Fibroblast of skin of abdomen (primary cell): ENCODE data around the gene LYPD5.
A peak's percentile ranks its signal among the peaks of the same experiment; 100 is the strongest.
"Not testable (repeated sequence)": the region's sequence is repeated elsewhere in the genome, so short reads cannot be mapped to it uniquely, and the experiment has no call there.

ENCODE experiments used
- DNase-seq: peaks from one replicate; pipeline ENCODE4 v3.0.0-alpha.2; 2013

LYPD5 gene

GRCh38 chr19:43806401-43806800 is 4.2 kb upstream of the LYPD5 start:
- DNase-seq = not testable (repeated sequence)

DNA sequence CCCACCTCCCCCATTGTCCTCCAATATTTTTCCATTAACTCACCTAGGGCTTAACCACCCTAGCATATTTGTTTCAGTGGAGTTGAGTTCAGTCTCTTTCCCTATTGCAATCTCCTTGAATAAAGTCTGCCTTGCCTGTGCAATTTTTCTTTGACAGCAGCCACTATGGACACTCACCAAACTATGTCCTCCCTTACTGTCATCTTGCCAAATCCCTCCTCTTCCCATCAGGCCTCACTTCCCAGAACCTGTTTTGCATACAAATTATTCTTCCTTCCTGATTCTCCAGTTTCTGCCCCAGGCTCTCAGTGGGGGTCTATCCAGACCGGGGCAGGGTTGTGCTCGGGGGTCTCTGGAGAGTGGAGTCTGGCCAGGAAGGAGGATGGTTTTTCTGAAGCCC is 2.2 kb upstream of the LYPD5 start:
- DNase-seq = no peak

DNA sequence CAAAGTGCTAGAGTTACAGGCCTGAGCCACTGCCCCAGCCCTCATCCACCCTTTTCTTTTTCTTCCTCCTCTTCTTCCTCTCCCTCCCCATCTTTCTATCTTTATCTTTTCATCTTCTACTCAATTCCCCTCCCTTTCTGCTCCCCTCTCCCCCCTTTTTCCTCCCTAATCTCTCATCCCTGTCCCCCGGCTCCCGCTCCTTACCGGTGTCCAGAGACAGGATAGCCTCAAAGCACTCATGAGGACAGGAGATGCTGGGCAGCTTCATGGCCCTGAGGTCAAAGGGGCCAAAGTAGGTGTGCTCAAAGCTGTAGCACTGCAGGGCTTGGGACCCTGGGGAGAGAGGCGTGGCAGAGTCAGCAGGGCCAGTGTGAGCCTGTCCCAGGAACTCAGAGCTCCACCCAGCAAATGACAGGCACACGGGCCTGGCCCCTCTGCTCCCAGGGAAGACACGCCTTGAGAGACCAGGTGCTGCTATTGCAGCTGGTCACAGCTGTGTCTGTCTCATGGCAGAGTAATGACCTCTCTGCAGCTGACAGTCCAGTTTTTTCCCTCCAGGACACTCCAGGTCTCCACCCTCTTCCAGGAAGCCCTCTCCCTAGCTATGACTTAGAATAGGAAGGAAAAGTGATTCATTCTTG is 2.6 kb downstream of the LYPD5 start:
- no peak for DNase-seq

GRCh38 chr19:43798546-43799409 is 3.5 kb downstream of the LYPD5 start:
- no peak for DNase-seq

GRCh38 chr19:43798026-43798545 is 4.2 kb downstream of the LYPD5 start:
- DNase-seq = no peak

- DNase-seq = no peak
Measured at GRCh38 chr19:43797556-43797955, 4.7 kb downstream of the LYPD5 start.

- no peak for DNase-seq
Measured at GRCh38 chr19:43797118-43797517, 5.1 kb downstream of the LYPD5 start.

DNA sequence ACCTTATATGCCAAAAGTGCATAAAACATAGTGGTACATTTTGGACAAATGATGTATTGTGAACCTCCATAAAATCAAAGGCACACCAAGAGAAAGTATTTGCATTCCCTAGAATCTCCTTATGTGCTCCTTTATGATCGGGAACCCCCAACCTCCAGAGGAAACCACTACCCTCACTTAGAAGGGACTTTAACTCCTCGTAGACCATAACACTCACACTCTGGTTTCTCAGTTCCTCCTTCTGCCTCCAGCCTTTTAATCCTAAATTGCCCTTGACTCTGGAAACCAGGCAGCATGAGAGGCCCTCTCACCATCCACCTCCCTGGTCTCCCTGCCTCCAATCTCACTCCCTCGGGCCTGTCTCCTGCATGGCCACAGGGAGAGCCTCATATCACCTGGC is 11.7 kb downstream of the LYPD5 start:
- no peak for DNase-seq

GRCh38 chr19:43789029-43789428 is 13.2 kb downstream of the LYPD5 start:
- DNase-seq = no peak

DNA sequence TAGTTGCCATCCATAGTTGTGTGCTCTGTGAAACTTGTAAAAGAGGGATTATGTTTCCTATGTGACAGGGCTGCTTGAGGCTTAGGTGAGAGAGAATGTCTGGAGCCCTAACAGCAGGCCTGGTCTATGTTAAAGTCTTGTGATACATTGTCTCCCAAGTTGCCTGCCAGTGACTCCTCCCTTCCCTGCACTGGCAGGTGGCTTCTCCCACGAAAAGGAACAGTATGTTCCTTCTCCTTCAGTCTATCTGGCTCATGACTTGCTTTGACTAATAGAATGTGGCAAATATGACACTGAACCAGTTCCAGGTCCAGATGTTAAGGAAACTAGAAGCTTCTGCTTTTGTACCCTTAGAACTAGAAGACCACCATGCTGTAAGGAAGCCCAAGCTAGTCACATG is 15.6 kb downstream of the LYPD5 start:
- DNase-seq = no peak

DNA sequence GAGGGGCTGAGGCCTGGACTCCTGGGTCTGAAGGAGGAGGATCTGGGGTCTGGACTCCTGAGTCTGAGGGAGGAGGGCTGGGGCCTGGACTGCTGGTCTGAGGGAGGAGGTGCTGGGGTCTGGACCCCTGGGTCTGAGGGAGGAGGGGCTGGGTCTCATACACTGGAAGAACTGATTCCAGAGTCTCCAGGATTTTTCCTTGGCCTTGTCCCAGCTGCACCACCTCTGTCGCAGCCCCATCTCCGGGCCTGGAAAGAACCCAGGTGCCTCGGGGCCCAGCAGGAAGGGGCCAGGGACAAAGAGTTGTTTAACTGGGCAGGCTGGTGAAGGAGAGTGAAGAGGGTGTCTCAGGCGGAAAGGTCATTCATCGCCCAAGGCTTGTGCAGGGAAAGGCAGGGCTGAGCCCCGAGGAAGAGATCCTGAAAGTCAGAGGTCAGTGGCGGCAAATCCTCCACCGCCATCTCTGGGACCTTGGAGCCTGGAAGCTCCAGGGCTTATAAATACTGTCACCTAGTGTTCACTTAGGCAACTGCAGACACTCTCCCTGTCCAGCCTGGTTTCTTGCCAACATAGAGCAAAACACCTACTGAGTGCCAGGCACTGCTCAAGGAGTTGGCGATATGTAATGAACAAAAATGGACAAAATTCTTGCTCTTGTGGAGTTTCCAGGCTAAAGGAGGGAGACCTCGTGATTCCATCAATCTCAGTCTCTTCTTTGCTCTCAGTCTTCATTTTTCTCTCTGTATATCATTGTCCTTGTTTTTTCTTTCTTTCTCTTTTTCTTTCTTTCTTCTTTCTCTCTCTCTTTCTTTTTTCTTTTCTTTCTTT is 17.1 kb downstream of the LYPD5 start:
- DNase-seq = peak; percentile 69

- DNase-seq = peak; percentile 85
Measured at GRCh38 chr19:43784241-43784980, 17.8 kb downstream of the LYPD5 start.

DNA sequence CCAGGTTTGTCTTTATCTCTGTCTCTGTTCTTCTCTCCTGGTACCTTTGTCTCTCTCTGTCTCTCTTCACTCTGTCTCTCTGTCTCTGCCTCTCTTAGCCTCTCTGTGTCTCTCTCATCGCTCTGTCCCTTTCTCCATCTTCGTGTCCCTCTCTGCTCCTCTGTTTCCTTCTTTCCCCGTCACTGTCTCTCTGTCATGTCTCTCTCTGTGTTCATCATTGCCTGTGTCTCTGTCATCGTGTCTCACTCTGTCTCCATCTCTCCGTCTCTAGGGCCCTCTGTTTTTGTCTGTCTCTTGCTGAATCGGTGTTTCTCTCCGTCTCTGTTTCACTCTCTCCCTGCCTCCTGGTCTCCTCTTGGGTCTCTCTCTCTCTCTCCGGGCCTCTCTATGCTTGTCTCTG is 18.6 kb downstream of the LYPD5 start:
- no peak for DNase-seq

GRCh38 chr19:43782689-43783231 is 19.5 kb downstream of the LYPD5 start:
- no peak for DNase-seq

DNA sequence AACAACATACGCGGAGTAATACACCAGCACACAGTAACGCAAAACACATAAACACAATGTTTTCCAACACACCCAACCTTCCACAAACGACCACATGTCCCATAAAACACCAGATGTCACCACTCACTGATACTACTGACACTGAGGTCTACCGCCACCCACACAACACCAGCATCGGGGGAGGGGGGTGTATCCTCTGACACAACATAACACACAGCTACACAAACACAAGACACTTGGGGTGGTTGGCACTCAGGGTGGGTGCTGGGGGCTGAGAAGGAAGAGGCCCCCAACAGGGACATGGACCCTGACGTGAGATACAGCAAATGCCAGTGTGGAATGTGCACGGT is 20.0 kb downstream of the LYPD5 start:
- no peak for DNase-seq

DNA sequence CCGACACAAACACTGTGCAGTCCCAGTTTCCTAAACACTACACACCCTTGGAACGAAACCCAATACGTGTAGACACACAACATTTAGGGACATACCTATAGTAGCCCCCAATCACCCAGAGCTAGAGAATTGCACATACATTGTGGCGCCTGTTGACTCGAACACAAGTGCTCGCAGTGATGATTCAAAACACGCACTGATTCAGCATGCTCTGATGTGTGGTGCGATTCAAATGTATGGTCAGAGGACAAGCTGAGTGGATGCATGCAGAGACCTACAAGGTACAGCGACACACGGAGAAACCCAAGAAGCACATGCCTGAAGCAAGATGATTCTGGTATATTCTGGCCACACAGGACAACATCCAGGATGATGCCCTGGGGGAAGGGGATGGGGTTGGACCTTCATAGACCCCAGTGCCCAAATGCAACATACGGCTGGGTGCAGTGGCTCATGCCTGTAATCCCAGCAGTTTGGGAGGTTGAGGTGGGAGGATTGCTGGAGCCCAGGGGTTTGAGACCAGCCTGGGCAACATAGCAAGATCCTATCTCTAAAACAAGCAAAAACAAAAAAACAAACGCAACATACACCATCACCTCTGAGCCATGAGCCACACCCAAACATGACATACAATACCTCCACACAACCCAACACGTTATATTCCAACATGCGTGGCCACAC is 20.5 kb downstream of the LYPD5 start:
- DNase-seq = no peak

- peak; percentile 60 for DNase-seq
Measured at GRCh38 chr19:43780706-43781525, 21.3 kb downstream of the LYPD5 start, which contains the start of gene KCNN4. Gene KCNN4, minus strand, starts transcription at chr19:43780973. Its CDS starts 112 bp downstream, at chr19:43780861.

GRCh38 chr19:43779820-43780219 is 22.4 kb downstream of the LYPD5 start:
- DNase-seq = no peak

DNA sequence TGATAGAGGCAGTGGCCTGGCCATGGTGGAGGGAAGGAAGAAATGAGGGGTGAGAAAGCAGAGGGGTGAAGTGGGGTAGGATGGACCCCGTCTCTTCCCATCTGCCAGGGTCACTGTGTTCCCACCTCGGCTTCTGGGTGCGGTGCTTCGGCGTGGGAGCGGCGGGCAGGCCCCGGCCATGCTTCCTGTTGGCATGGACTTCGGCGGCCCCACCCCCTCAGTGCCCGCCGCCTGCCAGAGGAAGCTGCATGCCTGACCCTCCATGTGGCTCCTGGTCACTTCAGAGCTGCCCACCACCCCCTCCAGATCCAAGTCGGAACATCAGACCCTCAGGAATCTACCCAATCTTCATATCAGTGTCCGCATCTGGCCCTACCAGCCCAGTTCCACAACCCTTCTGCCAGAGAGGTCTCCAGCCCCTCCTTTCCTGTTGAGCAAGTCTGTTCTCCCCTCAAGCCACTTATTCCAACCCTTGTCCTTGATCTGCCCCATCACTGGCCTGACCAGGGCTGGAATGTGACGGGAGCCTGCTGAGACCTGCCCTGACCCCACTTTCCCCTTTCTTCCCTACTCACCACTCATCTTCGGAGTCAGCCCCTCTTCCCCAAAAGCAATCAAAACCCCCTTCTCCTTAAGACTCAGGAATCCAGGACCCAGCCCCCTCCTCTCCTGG is 23.0 kb downstream of the LYPD5 start:
- DNase-seq = no peak

- DNase-seq = no peak
Measured at GRCh38 chr19:43778651-43779050, 23.6 kb downstream of the LYPD5 start.
